Mesenchymal stem cell (in vitro differentiated cells and primary cell): ENCODE data around the gene SAMD4A.
A peak's percentile ranks its signal among the peaks of the same experiment; 100 is the strongest.

Experiments used
- DNase-seq: peaks from one replicate; pipeline ENCODE4 v3.0.0-alpha.2; 2013
- H2AFZ ChIP-seq: one replicate; pipeline ENCODE4 v1.6.1; 2013; ENCODE audit warnings: low read depth, mild to moderate bottlenecking, control low read depth, inconsistent platforms, low read length, moderate library complexity
- H2AK5ac ChIP-seq: 2 replicates; pipeline ENCODE4 v1.6.1; 2013; ENCODE audit warnings: low read length, moderate library complexity, mild to moderate bottlenecking, inconsistent platforms; ENCODE audit not compliant: severe bottlenecking
- H2BK120ac ChIP-seq: one replicate; pipeline ENCODE4 v1.6.1; 2013; ENCODE audit warnings: low read depth, mild to moderate bottlenecking, inconsistent platforms, low read length, moderate library complexity
- H2BK12ac ChIP-seq, 2 experiments: one replicate each; pipeline ENCODE4 v1.6.1; 2013; ENCODE audit warnings: inconsistent platforms in 2 of 2, low read length in 2 of 2, mild to moderate bottlenecking in 2 of 2, moderate library complexity in 2 of 2, control low read depth in 1 of 2
- H2BK15ac ChIP-seq: one replicate; pipeline ENCODE4 v1.6.1; 2013; ENCODE audit warnings: mild to moderate bottlenecking, low read depth, inconsistent platforms; ENCODE audit not compliant: poor library complexity, severe bottlenecking
- H2BK5ac ChIP-seq: 2 replicates; pipeline ENCODE4 v1.6.1; 2013; ENCODE audit warnings: low read depth, mild to moderate bottlenecking, low read length, control low read depth, inconsistent platforms; ENCODE audit not compliant: poor library complexity, severe bottlenecking
- H3K14ac ChIP-seq, 2 experiments: one replicate each; pipeline ENCODE4 v1.6.1; 2013; ENCODE audit warnings: inconsistent platforms in 2 of 2, low read length in 2 of 2, control low read depth in 1 of 2, mild to moderate bottlenecking in 1 of 2, moderate library complexity in 1 of 2
- H3K18ac ChIP-seq, 2 experiments: one replicate each; pipeline ENCODE4 v1.6.1; 2013; ENCODE audit warnings: inconsistent platforms in 2 of 2, low read length in 2 of 2, control low read depth in 1 of 2, low read depth in 1 of 2, mild to moderate bottlenecking in 1 of 2
- H3K23ac ChIP-seq, 2 experiments: one replicate each; pipeline ENCODE4 v1.6.1; 2013; ENCODE audit warnings: inconsistent platforms in 2 of 2, low read length in 2 of 2, mild to moderate bottlenecking in 2 of 2, moderate library complexity in 2 of 2, control low read depth in 1 of 2
- H3K27ac ChIP-seq: 2 replicates; pipeline ENCODE4 v1.5.1; 2013; ENCODE audit warnings: mild to moderate bottlenecking, moderate library complexity, low read length, control low read depth, inconsistent platforms; ENCODE audit not compliant: poor library complexity, severe bottlenecking
- H3K27me3 ChIP-seq, 2 experiments: 2 replicates each; pipeline versions ENCODE4 v1.6.1 to v1.7.0; 2013; ENCODE audit warnings: low read length in 2 of 2, mild to moderate bottlenecking in 2 of 2, moderate library complexity in 2 of 2, control low read depth in 1 of 2, inconsistent platforms in 1 of 2; ENCODE audit not compliant: control insufficient read depth in 1 of 2, insufficient read depth in 1 of 2
- H3K36me3 ChIP-seq, 2 experiments: 2 replicates each; pipeline versions ENCODE4 v1.6.1 to v1.7.0; 2013; ENCODE audit warnings: low read length in 2 of 2, control low read depth in 1 of 2, inconsistent platforms in 1 of 2, low read depth in 1 of 2, mild to moderate bottlenecking in 1 of 2; ENCODE audit not compliant: insufficient read depth in 2 of 2, control insufficient read depth in 1 of 2
- H3K4ac ChIP-seq, 2 experiments: one replicate each; pipeline ENCODE4 v1.6.1; 2013; ENCODE audit warnings: inconsistent platforms in 2 of 2, low read length in 2 of 2, mild to moderate bottlenecking in 2 of 2, moderate library complexity in 2 of 2, control low read depth in 1 of 2, low read depth in 1 of 2
- H3K4me1 ChIP-seq: 2 replicates; pipeline ENCODE4 v1.6.1; 2013; ENCODE audit warnings: low read depth, low read length, control low read depth; ENCODE audit not compliant: control insufficient read depth, insufficient read depth
- H3K4me2 ChIP-seq: 2 replicates; pipeline ENCODE4 v1.6.1; 2013; ENCODE audit warnings: low read length, mild to moderate bottlenecking, inconsistent platforms; ENCODE audit not compliant: poor library complexity, severe bottlenecking
- H3K4me3 ChIP-seq, 2 experiments: 2 replicates each; pipeline versions ENCODE4 v1.5.1 to v1.7.0; 2013; ENCODE audit warnings: low read length in 2 of 2, mild to moderate bottlenecking in 2 of 2, control low read depth in 1 of 2, low read depth in 1 of 2; ENCODE audit not compliant: insufficient read depth in 1 of 2
- H3K79me1 ChIP-seq: replicated peaks from 2 replicates; pipeline ENCODE4 v1.6.1; 2013; ENCODE audit warnings: mild to moderate bottlenecking, control low read depth, low read length, inconsistent platforms; ENCODE audit not compliant: poor library complexity, severe bottlenecking
- H3K9ac ChIP-seq: 2 replicates; pipeline ENCODE4 v1.7.0; 2013; ENCODE audit warnings: mild to moderate bottlenecking, low read length, moderate library complexity
- H3K9me3 ChIP-seq: 2 replicates; pipeline ENCODE4 v1.7.0; 2013; ENCODE audit warnings: mild to moderate bottlenecking, low read length; ENCODE audit not compliant: control insufficient read depth
- H4K8ac ChIP-seq: one replicate; pipeline ENCODE4 v1.6.1; 2013; ENCODE audit warnings: inconsistent platforms, mild to moderate bottlenecking, low read length, moderate library complexity
- H4K91ac ChIP-seq: one replicate; pipeline ENCODE4 v1.6.1; 2013; ENCODE audit warnings: mild to moderate bottlenecking, low read length, inconsistent platforms
- WGBS: methylation state at CpG from one replicate; pipeline ENCODE4 v1.1.7; 2013; ENCODE audit warnings: mixed read lengths; 5-methylcytosine and 5-hydroxymethylcytosine counted together

Gene SAMD4A

DNA sequence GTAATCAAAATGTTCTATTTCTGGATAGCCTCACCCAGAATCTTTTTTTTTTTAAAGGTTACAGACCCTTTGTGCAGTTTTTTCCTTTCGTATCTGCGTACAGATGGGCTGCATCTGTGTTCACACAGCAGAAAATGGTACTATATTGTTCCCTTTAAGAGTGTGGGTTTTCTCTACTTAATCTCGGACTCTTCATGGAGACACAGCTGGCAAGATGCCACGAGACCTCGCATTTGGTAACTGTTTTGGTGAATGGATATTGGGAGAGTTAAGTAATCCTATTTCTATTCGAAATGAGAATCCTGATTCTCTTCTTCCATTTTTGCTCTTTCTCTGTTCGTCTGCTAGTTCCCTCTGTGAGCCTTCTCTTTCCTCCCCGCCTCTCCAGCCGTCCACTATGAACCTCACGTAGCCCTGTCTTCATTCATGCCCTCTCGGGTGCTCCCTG lies 85.7 kb downstream of the SAMD4A start:
- H4K8ac ChIP-seq: no peak overlapping the region
- no peak overlapping the region for H2BK15ac ChIP-seq
- peak overlapping the region; percentile 93 for H2AK5ac ChIP-seq
- no peaks in the 10 kb centered on the region for H3K27me3 ChIP-seq
- WGBS: 21% methylated on average over 11 of the region's 11 CpGs
- H2BK120ac ChIP-seq: peak overlapping the region; percentile 65
- peak overlapping the region; percentile 91 for H2BK12ac ChIP-seq
- H3K14ac ChIP-seq: peak overlapping the region in 1 of 2 experiments; percentile 26
- H3K4me2 ChIP-seq: peak overlapping the region; percentile 59
- no peak for DNase-seq
- H3K9me3 ChIP-seq: no peaks in the 10 kb centered on the region
- no peaks in the 10 kb centered on the region for H3K36me3 ChIP-seq
- H3K4me1 ChIP-seq: peaks cover 9% of the 10 kb centered on the region
- H3K23ac ChIP-seq: peak overlapping the region in 1 of 2 experiments; percentile 46
- peak overlapping the region; percentile 68 to 70 for H3K18ac ChIP-seq
- peak overlapping the region; percentile 100 for H3K27ac ChIP-seq
- peak overlapping the region; percentile 98 for H2BK5ac ChIP-seq
- no peak overlapping the region for H2AFZ ChIP-seq
- peak overlapping the region; percentile 77 for H4K91ac ChIP-seq
- peak overlapping the region; percentile 29 to 77 for H3K4ac ChIP-seq
- peak overlapping the region; percentile 37 to 75 for H3K4me3 ChIP-seq
- peaks cover 18% of the 10 kb centered on the region for H3K79me1 ChIP-seq
- H3K9ac ChIP-seq: peak overlapping the region; percentile 93

GRCh38 chr14:54653712-54654469 lies 87.0 kb downstream of the SAMD4A start:
- Histone ChIP-seq H4K8ac (peak overlapping the region; percentile 45), H2AFZ (no peak overlapping the region), H4K91ac (peak overlapping the region; percentile 88), H3K36me3 (no peaks in the 10 kb centered on the region), H3K18ac (peak overlapping the region in 1 of 2 experiments; percentile 85), H3K4me3 (peak overlapping the region in 1 of 2 experiments; percentile 22), H2BK12ac (peak overlapping the region; percentile 8 to 34), H3K9ac (peak overlapping the region; percentile 53), H2BK15ac (no peak overlapping the region), H3K14ac (no peak overlapping the region), H3K4me2 (no peak overlapping the region), H3K4ac (peak overlapping the region; percentile 29 to 77), H2BK120ac (peak overlapping the region; percentile 21), H3K4me1 (peaks cover 11% of the 10 kb centered on the region), H2AK5ac (peak overlapping the region; percentile 50), H3K23ac (no peak overlapping the region), H2BK5ac (peak overlapping the region; percentile 60), H3K79me1 (peaks cover 23% of the 10 kb centered on the region), H3K27ac (peak overlapping the region; percentile 100), H3K27me3 (no peaks in the 10 kb centered on the region), H3K9me3 (no peaks in the 10 kb centered on the region)
- DNase-seq: peak; percentile 97
- WGBS: 18% methylated on average over 10 of the region's 11 CpGs

DNA sequence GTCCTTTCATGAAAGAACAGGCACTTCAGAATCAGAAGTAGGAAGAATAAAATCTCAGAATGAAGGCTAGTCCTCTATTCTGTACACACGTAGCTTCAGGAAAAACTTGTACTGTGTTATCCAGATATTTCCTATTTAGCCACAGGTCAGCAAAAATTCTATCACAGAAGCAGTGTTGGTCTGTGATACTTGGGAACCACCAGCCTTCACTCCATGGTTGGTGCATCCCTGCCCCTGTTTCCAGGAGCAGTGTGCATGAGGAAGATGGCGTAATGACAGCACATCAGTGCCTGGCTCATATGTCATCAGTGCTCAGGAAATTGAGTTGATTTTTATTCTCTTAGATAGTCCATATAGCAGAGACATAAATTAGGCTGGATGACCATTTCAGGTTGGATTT lies 87.7 kb downstream of the SAMD4A start:
- Histone ChIP-seq H3K4ac (peak overlapping the region in 1 of 2 experiments; percentile 9), H2AFZ (no peak overlapping the region), H3K79me1 (peaks cover 24% of the 10 kb centered on the region), H3K36me3 (no peaks in the 10 kb centered on the region), H3K18ac (peak overlapping the region; percentile 73 to 83), H2AK5ac (peak overlapping the region; percentile 57), H3K9me3 (no peaks in the 10 kb centered on the region), H4K91ac (peak overlapping the region; percentile 77), H3K4me1 (peaks cover 13% of the 10 kb centered on the region), H3K4me2 (no peak overlapping the region), H2BK15ac (no peak overlapping the region), H3K23ac (no peak overlapping the region), H2BK120ac (no peak overlapping the region), H3K9ac (peak overlapping the region; percentile 53), H4K8ac (peak overlapping the region; percentile 5), H3K27me3 (no peaks in the 10 kb centered on the region), H3K14ac (no peak overlapping the region), H2BK12ac (peak overlapping the region in 1 of 2 experiments; percentile 20), H2BK5ac (no peak overlapping the region), H3K27ac (peak overlapping the region; percentile 100), H3K4me3 (peak overlapping the region in 1 of 2 experiments; percentile 13)
- 88% methylated on average over 2 of the region's 2 CpGs for WGBS
- DNase-seq: peak; percentile 71

GRCh38 chr14:54658836-54659235 lies 91.9 kb downstream of the SAMD4A start:
- Histone ChIP-seq H3K18ac (no peak overlapping the region), H3K23ac (no peak overlapping the region), H2AK5ac (peak overlapping the region; percentile 57), H3K9ac (no peak overlapping the region), H3K4me2 (no peak overlapping the region), H4K91ac (no peak overlapping the region), H2BK15ac (no peak overlapping the region), H3K79me1 (peaks cover 35% of the 10 kb centered on the region), H4K8ac (no peak overlapping the region), H3K36me3 (peaks cover 0 to 4% of the 10 kb centered on the region in 2 experiments), H2AFZ (no peak overlapping the region), H2BK12ac (peak overlapping the region in 1 of 2 experiments; percentile 24), H3K9me3 (no peaks in the 10 kb centered on the region), H3K4ac (peak overlapping the region in 1 of 2 experiments; percentile 24), H3K4me1 (peaks cover 18% of the 10 kb centered on the region), H3K27ac (no peak overlapping the region), H3K14ac (no peak overlapping the region), H2BK120ac (no peak overlapping the region), H3K4me3 (no peak overlapping the region), H3K27me3 (no peaks in the 10 kb centered on the region), H2BK5ac (no peak overlapping the region)
- DNase-seq: no peak
- 98% methylated on average over 3 of the region's 3 CpGs for WGBS
